ENCODE measurements around the gene NGFR.

NGFR gene

DNA sequence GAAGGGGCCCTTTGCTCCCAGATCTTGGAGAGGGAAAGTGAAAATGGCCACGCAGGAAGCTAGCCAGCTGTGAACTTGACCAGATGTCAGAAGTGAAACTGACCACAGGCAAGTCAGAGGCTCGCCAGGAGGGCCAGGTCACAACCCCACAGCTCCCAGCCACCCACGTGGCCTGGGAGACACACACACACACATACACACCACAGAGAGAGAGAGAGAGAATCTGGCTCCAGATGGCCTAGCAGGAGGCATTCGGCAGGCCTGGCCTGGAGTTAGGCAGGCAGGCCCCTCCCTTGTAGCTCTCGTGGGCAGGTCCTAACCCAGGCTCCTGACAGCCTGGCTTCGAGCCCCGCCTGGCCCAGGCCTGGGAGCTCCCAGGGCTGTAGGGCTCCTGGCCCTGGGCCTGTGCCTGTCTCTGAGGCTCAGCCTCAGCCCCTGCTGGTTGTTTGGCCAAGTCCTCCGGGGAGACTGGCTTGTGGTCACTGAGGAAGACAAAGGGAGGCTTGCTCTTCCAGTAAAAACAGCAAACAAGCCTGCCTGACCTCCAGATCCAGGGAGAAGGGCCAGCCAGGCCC lies 20.2 kb downstream of the NGFR start:
- DNase-seq (ENCODE audit: low read depth, low spot score) = peak; percentile 97

DNA sequence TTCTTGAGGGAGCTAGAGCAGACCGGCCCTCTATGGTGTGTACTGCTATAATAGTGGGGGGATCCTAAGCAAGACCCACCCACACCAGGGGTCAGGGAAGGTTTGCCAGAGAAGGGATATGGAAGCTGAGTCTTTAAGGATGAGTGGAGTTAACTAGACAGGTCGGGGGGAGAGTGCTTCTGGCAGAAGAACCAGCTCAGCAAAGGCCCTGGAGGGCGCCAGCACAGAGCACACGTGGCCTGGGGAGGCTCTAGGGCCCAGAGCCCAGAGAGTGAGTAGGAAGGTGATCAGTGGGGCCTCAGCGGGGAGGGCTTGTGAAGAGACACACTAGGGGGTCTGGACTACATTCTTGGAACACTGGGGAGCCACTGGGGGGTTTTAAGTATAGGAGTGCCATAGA lies 21.1 kb downstream of the NGFR start:
- peak; percentile 24 for DNase-seq (ENCODE audit: low read depth, low spot score)

DNA sequence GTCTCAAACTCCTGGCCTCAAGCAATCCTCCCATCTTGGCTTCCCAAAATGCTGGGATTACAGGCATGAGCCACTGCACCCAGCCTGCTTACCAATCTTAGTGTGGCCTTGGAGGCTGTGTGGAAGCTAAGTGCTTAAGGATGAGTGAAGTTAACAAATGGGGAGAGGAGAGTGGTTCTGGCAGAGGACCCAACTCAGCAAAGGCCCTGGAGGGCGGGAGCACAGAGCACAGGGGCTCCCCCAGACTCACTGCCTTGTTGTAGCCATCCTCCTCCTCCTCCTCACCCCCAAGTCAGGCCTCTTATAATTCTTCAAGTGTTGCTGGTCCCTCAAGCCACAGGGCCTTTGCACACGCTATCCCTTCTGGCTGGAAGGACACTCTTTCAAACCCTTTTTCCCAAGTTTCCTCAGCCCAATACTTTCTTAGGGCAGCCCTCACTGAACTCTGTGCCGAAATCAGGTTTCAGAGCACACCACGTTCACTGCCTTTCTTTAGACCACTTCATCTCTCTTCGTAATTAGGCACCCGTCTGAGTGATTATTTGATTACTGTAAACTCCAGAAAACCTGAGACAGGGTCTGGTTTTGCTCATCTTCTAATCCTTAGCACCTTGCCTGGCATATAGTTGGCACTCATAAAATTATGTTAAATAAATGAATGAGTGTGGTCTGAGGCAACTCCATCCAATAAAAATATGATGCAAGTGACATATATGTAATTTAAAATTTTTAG lies 23.4 kb downstream of the NGFR start:
- no peak for DNase-seq (ENCODE audit: low read depth, low spot score)

DNA sequence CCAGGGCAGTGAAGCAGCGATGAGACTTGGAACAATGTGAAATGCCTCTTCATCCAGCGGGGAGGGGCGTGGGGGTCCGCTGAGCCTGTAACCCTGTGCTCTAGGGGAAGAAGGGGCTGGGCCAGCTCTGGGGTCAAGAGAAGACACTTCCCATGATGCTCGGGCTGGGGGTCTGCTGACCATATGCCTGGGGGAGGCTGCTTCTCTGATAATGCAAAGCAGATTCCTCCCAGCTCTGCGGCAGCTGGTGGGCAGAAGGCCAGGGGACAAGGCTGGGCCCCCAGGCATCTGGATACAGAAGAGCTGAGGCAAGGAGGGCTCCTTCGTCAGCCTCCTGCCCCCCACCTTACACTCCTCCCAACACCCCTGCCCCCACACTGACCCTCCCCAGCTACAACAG lies 24.7 kb downstream of the NGFR start:
- no peak for DNase-seq (ENCODE audit: low read depth, low spot score)

DNA sequence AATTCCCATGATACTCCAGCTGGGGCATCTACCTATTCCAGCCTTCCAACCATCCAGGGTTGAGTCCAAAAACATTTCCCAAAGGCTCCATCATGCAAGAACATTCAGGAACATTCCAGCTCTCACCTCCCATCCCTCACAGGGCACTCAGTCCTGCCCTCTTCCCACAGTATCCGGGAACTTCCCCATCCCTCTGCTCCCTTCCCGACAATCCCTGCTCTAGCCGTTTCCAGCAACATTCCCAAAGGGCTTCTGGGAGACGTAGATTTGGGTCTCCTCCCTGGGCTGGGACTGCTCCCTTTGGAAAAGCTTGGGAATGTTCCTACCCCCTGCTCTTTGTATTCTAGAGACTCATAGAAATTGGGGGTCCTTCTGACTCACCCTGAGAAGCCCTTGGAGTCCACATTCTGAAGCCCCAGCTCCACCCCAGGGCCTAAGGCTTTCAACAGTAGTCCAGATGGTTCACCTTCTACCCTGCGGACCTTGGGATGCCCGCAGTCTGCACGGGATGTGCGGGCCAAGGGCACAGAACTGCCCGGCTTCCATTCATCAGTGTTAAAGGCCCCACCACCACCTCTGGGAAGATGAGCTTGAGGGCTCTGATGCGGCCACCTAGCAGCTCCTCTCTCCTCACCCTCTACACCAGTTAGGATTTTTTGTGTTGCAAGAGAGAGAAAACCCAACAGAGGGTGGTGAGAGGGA lies 25.4 kb downstream of the NGFR start:
- DNase-seq (ENCODE audit: low read depth, low spot score) = no peak

GRCh38 chr17:49521088-49521450 lies 26.0 kb downstream of the NGFR start:
- no peak for DNase-seq (ENCODE audit: low read depth, low spot score)

GRCh38 chr17:49521471-49522356 lies 26.6 kb downstream of the NGFR start:
- DNase-seq (ENCODE audit: low read depth, low spot score) = no peak

DNA sequence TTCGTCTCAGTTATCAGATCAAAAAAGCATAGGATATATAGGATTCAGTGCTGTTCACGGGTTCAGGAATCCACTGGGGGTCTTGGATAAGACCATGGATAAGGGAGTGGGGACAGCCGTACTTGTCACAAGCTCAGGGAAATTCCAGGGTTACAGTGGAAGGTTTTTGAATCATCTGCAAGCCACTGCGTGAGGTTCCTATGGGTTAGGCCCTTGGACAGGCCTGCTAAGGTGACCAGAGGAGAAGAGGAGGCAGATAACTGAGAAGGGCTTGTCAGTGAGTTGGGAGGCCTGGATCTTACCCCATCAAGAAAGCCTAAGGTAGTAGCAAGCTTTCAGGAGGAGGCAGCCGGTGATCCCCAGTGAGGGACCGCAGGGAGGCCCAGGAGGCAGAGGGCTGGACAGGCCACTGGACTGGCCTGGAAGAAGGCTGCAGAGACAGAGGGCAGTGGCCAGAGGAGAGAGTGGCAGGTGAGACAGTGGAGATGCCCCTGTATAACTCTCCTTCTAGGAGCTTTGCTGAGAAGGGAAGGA lies 27.3 kb downstream of the NGFR start:
- DNase-seq (ENCODE audit: low read depth, low spot score) = no peak

DNA sequence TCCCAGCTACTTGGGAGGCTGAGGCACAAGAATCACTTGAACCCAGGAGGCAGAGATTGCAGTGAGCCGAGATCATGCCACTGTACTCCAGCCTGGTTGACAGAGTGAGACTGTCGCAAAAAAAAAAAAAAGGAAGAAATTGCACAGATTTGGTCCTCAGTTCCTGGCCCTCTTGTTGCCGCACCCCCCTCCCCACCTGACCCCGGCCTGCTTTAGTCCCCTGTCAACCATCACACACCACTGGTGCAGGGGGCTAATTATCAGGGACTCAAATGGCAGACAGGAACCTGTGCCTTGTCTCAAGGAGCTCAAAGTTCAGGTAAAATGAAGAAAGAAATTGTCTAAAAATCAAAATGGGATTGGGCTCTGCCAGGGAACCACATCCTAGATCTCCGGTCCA lies 28.1 kb downstream of the NGFR start:
- DNase-seq (ENCODE audit: low read depth, low spot score) = no peak

- peak; percentile 39 for DNase-seq (ENCODE audit: low read depth, low spot score)
Measured at GRCh38 chr17:49523706-49524472, 28.8 kb downstream of the NGFR start.

GRCh38 chr17:49524473-49525359 lies 29.6 kb downstream of the NGFR start:
- no peak for DNase-seq (ENCODE audit: low read depth, low spot score)

DNA sequence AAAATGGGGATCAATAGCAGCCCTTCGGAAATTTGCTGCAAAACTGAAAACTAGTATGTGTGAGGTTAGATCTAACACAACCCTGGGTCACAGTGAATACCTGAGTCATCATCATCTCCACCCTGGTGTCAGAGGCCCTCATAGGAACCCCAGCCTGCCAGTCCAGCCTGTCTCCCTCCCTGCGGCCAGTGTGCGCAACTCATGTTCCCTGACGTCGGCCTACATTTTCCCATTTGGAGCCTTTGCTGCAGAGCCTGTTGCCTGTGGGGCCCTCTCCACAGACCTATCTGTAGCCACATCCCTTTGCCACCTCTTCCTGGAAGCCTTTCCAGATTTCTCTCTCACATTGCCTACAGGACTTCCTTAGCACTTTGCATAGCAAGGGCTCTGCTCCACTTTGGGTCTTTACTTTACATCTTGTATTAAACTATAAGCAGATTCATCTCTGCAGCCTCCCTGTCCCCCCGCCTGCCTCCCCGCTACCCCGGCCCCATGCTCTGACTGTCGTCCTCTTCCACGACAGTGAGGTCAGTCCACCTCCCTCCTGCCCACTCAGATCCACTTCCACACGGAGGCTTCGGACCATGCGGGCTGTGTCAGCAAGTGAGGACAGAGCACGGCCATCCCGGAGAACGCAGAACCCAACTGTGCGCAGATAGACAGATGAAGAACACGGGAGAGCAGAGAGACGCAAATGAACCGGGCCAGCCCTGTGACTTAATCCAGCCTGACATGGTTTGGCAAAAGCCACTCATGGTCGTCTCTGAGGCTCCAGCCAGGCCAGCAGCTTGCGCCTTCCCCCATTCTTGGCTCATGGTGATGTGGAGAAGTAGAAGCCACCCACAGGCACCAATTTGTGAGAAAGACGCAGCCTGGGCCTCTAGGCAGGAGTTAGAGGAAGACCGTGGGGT lies 31.0 kb downstream of the NGFR start:
- DNase-seq (ENCODE audit: low read depth, low spot score) = no peak

DNA sequence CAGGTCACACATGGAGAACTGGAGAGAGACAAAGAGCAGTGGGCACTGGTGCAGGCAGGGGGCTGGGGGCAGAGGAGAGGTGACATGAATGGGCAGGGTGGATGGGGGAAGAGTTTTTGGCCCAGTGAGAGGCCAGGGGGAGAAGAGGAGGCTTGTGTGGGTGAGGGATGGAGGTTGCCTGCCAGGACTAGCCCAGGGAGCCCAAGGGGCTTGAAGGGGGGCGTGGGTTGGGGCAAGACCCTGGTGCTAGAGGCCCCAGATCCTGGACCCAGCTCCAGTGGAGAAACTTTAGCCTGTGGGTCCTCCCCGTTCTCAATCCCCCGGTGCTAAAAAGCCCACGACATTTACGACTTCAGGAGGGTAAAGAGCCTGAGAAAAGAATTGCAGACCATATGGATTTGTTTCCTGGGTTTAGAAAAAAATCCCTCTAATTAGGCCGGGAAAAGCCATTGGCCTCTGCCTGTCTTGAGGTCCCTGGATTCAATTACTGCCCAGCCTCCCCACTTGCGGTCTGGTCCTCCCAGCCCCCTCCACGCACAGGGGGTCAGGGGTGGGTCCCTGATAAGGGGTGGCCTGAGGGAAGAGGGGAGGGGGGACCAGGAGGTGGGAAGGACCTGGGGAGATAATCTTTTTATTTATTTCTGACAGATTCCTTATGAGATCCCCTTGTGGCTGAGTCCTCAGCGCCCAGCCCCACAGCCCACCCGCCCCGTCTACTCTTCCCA lies 33.0 kb downstream of the NGFR start:
- DNase-seq (ENCODE audit: low read depth, low spot score) = no peak

GRCh38 chr17:49528966-49529365 lies 33.9 kb downstream of the NGFR start:
- no peak for DNase-seq (ENCODE audit: low read depth, low spot score)

DNA sequence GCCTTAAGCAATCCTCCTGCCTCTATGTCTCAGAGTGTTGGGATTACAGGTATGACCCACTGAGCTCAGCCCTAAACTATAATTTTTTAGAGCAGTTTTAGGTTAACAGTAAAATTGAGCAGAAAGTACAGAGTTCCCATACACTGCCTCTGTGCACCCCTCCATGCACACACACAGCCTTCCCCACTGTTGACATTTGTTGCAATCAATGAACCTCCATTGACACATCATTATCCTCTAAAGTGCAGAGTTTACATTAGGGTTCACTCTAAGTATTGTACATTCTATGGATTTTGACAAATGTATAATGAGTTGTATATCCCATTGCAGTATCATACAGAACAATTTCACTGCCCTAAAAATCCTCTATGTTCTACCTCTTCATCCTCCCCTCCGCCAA lies 35.0 kb downstream of the NGFR start:
- no peak for DNase-seq (ENCODE audit: low read depth, low spot score)

GRCh38 chr17:49543860-49544259 lies 48.8 kb downstream of the NGFR start:
- DNase-seq (ENCODE audit: low read depth, low spot score) = no peak

- no peak for DNase-seq (ENCODE audit: low read depth, low spot score)
Measured at GRCh38 chr17:49545007-49545660, 50.0 kb downstream of the NGFR start.
